ENCODE results near the gene SLIT3.

The SLIT3 gene

DNA sequence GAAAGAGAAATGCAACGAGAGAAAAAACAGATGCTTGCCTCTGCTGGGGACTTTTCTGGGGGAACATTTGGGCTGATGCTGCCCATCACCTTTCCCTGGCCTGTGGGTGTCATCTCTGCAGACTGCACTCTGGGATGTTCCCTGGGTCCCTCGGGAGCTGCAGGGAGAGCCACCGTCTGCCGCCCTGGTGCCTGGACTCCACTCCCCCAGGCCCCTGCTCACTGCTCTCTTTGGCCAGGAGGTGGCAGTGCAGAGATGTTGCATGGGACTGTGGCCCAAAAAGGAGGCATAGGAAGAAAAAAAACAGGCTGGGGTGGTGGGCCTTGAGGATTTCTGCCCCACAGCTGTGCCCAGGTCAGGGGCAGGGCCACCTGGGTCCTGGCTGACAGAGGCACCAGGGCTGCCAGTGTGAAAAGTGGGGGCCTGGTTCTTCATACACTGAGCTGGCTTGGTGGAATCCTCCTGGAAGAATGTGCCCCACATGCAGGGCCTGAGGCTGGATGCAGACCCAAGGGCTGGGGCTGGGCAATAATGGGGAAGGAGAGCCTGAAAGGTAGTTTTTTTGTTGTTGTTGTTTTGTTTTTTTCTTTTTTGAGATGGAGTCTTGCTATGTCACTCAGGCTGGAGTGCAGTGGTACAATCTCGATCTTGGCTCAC lies 353.6 kb downstream of the SLIT3 start:
- DNase-seq: peak; percentile 9

DNA sequence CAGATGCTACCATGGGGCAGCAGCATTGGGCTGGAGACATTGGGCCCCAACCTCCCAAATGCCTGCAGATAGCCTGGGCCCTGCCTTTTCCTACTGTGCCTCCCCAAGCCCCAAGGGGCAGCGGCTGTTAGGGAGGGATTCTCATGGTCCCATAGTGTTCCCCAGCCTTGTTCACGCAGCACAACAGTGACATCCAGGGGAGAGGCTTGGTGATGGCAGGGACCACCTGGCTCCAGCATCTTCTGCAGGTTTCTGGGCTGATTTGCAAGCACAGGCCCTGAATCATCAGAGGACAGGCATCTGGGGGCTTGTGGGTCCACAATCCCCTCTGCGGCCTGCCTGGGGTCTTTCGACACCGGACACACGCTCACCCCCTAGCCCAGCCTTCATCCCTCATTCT lies 354.6 kb downstream of the SLIT3 start:
- peak; percentile 23 for DNase-seq

DNA sequence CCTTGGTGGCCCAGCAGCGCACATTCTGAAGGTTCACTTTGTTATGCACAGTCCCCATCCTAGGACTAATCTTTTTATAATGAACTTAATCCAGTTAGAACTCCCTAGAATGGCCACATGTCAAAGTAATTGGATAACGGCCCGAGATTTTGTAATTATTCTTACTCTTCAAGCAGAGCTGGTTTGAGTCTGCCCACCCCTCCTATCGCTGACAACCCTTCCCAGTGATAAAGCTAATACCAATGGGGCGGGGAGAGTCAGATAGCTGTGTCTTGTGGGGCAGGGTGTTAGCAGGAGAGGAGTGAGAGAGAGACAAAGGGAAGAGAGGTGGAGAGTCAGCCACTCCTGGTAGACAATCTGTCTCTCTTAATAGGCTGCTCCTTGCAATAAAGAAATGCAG lies 356.9 kb downstream of the SLIT3 start:
- DNase-seq: no peak

DNA sequence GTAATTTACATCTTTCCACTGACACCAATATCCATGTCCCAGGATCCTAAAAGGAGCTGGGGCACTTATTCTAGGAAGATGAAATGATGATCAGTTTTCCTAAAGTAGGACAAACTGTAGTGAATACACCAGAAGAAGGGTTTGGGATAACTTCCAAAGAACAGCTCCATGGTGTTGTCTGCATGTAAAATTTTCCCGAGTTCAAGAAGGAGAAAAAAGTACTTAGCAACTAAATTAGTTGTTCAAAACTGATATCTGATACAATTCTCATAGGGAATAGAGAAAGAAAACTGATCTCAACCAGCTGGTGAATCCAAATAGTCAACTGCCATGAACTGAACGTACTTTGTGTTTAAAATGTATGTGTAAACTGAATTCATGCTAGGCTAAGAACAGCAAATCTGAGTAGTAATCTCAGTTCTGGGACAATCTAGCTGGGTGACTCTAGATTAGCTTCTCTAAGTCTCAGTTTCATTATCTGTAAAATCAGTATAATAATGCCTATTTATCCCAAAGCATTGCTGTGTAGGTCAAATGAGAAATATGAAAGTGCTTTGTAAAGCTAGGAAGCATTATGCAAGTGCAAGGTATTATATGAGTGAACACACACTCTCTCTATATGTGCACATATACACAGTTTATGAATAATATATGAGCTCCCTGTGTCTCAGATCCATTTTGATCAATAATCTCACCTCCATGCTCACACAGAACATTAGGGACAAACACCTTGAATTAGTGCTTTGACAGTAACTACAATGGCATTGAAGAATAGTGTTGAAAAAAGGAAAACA lies 357.7 kb downstream of the SLIT3 start:
- DNase-seq: no peak

DNA sequence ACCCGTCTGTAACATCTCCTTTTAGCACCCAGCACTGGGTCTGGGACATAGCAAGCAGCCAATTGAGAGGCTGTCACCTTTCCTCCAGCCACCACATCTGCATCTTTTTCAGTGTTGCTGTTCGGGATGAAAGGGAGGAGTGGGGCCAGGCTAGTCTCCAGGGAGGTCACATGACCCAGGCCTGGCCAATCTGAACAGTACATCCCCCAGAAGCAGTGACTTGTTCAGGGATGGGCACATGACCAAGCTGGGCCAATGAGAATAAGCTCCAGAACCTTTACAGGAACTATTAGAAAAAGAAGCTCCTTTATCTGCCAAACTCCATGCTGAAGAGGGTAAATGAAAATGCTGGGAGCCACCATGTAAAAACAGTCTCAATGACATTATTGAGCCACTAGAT lies 359.0 kb downstream of the SLIT3 start:
- DNase-seq: no peak

DNA sequence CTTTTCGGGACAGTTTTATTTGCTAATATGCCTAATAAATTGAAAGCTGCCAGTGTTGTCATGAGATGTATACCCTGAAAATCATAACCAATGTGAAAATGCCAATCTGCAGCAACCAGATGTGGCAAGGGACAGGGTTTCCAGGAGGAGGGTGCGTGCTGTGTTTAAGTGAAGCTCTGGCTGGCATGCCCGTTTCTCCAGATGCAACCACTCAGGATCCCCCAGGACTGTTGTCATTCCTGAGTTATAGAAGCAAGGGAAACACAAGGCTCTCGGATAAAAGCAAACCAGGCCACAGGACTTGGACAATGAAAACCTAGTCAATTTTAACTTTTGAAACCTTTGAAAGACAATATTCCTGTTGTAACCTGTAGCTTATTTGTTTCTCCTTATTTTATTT lies 360.2 kb downstream of the SLIT3 start:
- no peak for DNase-seq

DNA sequence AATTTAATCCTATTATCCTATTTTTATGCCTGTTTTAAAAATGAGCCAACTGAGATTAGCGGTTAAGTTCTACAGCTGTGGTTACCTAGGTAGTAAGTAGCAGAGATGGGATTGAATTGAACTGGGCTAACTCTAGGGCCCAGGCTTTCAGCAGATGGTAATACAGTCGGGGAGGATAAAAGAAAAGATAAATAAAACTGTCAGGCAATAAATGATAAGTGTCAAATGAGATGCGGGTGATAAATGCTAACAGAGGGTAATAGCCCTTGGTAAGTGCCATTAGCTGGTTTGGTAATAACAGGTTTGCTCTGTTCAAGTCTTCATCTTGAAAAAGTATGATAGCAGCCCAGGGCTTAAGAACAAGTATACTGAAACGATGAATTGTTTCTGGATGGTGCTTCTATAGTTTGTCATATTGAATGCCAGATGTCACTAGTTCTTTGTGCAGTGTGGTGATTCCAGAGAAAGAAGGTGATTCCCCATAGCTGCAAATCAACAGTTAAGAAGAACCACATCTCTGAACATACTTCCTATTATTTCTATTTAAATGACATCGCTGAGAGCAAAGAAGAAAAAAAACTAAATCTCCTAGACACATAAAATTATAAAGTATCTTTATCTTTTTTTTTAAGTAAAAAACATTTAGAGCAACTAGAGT lies 360.9 kb downstream of the SLIT3 start:
- DNase-seq: no peak

DNA sequence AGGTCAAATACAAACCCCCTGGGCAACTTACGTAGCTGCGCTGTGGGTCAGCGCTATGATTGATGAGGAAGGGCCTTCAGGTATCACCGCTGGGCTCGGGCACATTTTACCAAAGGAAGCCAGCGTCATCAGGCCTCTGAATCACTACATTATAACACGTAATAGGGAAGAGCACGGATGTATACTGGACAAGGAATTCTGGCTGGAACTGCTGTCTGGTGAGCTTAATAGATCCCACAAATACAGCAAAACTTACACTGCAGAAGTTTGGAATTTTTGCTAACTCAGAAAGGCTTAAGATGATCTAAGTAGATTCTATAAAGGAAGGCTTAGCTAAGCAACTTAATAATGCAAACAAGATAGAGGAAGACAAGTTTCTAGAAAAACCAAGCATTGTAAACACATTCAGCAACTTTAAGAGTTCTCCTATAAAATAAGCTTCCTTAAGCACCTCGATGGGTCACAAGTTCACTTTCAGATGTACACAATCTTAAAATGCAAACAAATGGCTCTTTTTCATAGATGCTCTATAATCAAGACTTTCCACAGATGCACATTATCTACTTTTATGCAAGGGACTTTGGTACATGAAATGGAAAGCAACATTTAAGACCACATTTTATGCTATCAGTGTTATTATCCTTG lies 361.7 kb downstream of the SLIT3 start:
- no peak for DNase-seq

DNA sequence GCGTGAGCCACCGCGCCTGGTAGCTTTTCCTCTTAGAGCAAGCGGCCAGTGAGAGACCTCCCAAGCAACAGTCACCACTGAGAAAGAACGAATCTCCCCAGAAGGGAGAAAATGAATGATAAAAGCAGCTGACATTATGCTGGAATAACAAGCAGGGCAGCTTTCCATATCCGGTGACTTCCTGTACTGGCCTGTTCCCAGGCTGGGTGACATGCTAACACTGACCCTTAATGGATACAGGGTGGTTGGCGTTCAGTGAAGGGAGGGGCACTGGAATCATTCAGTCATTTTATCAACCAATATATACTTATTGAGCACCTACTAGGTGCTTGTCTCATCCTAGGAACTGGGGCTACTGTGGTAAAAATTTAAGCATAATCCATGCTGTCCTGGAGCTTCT lies 364.4 kb downstream of the SLIT3 start:
- no peak for DNase-seq

DNA sequence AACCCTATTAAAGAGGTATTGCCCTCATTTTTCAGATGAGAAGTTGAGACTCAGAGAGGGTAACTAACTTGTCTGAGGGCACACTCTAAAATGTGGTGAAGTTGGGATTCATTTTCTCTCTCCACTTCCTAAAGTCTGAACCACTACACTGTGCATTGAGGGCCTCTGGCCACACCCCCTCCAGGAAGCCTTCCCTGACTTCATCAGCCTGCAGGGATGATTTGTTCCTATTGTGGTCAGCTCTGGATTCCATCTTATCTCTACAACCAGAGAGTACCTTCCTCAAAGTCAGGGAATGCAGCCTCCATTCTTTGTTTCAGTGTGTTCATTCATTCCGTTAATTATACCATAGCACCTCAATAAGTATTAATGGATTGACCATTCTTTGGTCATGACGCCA lies 365.8 kb downstream of the SLIT3 start:
- no peak for DNase-seq

DNA sequence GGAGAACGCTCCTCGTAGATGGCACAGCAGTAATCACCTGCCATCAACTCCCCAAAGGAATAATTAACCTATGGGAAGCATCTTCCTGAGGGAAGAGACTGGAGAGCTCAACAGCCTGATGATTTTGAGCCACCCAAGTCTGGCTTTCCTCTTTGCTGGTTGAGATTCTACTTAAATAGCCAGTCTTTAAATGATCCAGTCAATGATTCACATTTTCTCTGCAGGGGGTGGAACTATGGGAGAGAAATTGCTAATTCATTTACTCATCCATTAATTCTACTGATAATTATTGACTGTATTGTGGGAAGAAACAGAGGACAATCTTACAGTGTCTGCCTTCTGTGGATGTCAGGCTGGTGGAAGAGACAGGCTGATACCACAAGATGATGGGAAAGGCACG lies 366.8 kb downstream of the SLIT3 start:
- no peak for DNase-seq

DNA sequence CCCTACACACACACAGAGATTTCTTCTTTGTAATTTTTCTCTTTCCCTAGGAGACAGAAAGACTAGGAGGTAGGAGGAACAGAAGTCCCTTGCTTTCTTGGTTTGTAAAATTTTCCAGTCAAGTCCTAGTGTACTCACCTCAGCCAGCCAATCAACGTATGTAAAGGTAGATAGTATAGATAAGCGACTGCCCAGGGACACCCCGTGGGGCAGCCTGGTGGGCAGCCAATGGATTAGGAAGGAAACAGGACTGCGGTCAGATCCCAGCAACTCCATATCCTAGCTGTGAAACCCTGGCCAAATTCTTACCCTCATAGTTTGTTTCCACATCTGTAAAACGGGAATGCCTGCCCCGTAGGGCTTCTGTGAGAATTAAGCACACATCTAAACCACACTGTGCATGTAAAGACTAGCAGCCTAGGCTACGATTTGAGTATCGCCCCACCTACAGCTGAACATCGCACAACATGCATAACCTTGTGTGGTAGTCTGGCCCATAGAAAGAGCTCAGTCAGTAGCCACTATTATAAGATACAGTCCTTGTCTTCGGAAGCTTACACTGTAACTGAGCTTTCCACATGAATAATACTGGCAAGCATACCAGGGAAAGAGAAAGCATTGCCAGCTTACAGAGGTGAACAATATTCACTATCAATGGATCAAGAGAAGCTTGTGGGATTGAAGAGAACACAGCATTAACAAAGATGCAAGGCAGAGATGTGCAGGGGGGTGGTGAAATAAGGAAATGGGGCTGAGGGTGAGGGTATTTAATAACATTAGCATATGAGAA lies 368.3 kb downstream of the SLIT3 start:
- no peak for DNase-seq

DNA sequence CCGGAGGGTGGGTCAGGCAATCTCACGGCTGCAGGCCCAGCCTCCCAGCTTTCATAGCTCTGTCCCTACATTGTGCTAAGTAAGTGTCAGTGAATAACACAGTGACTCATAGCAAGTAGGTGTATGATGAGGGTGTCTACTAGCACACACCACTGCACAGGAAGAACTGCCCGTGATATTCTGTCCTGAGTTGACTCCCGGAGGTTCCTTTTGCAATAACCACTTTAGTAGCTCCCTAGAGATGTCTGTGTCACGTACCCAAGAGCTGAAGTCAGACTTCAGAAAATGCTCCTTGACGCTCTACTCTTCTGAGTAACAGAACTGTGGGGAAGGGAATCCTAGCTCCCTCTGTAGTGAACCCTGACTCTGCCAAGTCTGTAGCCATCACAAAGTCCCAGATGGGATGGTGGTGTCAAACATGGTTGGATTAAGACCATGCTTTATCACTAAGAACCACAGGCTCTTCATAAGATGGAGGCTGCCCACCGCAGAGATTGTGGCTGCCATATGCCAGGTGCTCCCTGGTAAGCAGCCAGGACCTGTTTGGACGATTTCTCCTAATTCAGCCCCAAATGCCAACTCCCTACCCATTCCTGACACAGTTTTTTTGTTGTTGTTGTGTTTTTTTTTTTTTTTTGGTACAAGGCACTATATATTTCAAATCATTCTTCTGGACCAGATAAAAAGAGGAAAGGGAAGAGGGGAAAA lies 369.1 kb downstream of the SLIT3 start:
- no peak for DNase-seq

DNA sequence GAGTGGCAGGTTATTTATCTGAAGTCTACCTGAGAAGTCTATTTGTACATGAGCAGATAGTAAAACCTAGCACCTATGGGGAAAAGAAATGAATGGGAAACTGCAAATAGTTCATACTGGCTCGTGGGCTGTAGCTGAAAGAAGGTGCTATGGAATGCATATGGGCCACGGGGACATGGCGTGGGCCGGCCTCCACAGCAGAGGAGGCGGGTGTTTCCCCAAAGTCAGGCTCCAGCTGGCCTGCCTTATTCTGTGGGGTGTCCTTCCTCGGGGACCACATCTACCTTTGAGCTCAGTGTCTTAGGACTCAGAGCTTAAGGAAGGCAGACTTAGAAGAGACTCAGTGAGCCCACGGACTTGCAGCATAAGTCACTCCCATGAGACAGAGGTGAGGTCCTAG lies 371.3 kb downstream of the SLIT3 start:
- DNase-seq: no peak

DNA sequence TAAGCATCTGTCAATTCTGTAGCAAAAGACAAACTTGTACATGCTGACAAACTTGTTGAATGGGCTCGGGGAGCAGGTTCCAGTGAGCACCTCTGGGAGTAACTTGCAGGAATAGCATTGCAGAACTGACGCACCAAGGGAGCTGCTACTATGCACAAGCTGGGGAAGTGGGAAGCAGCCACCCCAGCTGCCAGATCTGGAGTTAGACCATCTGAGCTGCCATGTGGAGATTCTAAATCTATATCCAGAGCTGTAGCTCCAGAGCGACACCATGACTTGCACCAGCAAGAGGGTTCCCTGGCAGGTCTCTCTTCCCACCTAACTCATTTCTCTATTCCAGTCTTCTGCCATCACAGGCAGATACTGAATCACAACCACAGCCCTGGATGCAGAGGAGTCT lies 375.8 kb downstream of the SLIT3 start:
- DNase-seq: no peak

DNA sequence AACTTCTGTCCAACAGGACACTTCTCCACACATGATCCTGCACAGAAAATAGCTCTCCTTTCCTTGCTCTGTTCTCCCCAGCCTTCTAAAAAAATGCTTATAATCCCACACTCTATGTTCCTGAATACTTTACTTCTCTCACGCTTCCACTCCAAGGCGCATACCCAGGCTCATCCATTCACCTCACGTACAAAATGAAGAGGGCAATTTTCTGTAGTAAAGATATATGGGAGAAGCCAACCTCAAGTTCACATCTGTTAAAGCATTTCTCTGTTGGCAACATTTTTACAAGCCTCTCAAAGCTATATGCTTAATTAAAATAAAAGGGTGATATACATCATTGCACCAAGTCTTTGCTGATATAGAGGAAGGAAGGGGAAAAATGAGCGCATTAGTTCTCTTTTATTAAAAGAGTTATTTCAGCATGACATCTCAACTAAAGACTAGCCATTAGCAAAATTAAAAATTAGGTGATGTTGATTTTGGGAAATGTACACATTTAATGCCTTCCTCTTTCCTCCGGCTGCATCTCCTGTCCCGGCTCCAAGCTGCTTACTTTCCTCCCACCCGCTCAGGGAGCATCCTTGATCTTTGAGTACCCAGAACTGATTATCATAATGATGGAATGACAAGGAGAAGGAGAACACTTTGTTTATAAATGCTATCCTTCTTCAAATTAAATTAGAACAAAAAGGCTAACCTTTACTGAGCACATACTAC lies 379.6 kb downstream of the SLIT3 start:
- no peak for DNase-seq

DNA sequence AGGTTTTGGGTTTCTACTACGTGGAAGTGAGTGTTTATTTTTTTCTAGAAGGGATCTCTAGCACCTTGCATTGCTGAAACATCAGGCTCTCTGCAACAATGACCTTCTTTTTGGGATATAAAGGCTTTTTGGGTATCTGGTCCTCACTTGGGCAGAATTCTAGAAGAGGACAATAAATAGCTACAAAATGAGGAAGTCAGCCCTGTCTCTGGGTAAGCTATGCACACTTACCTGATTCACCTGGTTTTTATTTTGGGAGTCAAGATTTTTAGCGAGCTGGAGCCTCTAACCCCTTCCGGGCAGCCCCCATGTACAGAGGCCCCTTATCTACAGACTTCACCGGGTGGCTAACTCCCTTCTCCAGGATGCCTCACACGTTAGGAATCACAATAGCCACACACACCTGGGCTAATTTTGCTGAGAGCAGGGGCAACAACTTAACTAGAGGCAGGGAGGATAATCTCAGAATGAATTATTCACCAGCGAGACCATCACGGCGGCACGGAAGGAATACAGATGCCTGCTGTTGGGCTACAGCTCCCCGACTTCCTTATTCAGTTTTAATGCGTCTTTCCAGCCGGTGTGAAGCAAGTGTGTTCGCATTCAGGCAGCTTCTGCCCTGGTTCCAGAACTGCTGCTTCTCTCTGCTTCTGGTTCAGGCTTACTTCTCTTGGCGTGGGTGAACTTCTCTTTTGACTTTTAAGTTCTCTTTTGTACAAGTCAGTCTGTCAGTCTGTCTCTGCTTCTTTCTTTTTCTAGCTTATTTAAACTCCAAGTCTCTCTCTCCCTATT lies 380.7 kb downstream of the SLIT3 start:
- DNase-seq: no peak

DNA sequence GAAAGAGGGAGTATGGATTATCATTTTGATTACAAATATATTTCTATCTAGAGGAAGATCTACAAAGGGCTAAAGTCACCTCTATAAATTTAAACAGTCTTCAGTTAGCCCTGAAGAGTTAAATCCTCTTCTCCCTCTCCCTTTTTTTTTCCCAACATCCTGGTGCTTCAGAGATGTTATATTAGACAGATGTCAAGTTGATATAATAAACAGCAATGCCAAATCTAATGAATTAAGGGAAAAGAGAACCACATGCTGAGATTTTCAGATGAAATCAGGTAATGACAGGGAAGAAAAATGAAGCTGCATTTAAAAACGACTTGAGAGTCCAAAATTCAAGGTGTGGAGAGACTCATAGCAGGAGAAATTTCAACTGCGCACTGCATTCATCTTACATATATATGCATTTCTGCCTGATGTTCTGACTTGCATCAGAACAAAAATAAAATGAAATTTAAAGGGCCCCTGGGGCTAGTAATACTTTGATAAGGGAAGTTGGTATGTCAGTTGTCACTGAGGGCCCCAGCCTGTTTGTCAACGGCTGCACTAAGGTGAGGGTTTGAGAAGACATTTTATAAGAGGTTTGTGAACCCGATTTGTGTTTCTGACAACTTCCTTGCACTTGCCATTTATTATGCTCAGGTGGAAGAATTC lies 382.9 kb downstream of the SLIT3 start:
- no peak for DNase-seq

DNA sequence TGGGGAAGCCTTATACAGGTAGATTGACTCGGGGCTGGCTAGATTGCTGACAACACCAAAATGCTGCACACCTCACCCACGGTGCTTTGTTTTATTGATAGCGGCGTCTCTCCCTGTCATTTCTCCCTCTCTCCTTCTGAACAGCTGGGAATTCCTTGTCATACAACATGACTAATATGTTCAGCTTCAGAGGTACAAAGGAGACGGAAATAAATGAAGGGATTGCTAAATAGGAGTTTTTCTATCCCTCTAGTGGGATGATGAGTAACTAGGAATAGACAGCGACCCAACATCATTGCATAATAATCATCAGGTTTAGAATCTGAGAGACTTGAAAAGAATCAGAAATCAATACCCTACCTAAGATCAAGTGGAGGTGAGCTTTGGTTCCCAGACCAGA lies 384.1 kb downstream of the SLIT3 start:
- DNase-seq: no peak

DNA sequence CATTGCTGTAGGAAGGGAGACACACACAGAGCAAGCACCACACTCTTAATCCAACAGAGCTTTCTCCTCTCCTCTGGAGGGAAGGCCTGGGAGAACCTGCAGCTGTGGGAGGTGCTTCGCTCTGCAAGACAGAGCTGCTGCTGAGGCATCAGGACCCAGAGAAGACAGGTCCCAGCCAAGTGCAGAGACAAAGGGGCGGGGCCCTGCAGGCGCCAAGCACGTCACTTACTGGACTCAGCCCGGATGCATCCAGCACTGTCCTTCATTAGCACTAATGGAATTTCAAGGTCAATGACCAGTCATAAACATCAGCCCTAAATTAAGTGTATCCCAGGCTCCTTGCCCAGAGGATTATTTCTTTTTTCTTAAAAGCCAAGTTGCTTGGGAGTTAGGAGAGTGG lies 384.7 kb downstream of the SLIT3 start:
- no peak for DNase-seq

Measured in NCI-H2171 (cell line).